K562 (cell line): ENCODE results near the gene NET1. TPM values are rescaled to one million over a fixed set of nuclear protein-coding genes. Genes with fewer than 3 reads are reported as not detected.
A peak's percentile ranks its signal among the peaks of the same experiment; 100 is the strongest.

Source experiments
- EP400 ChIP-seq: fragments of 450-650 bp; IDR thresholded peaks from 2 replicates; pipeline ENCODE4 v1.6.1; 2017; ENCODE audit warnings: antibody characterized with exemption, mild to moderate bottlenecking, moderate library complexity
- FIP1L1 ChIP-seq: fragments of 200-400 bp; formaldehyde crosslinking; IDR thresholded peaks from 2 replicates; pipeline ENCODE4 v1.6.1; 2018; ENCODE audit warnings: mild to moderate bottlenecking, low read depth, low read length; ENCODE audit not compliant: poor library complexity, severe bottlenecking
- KAT7 ChIP-seq: sonication (generic); formaldehyde crosslinking; IDR thresholded peaks from 2 replicates; pipeline ENCODE4 v1.8.0; 2022; ENCODE audit warnings: missing genetic modification reagents, mild to moderate bottlenecking, borderline replicate concordance
- RERE ChIP-seq: sonication (generic); formaldehyde crosslinking; IDR thresholded peaks from 2 replicates; pipeline ENCODE4 v1.8.0; 2023; ENCODE audit warnings: missing genetic modification reagents, mild to moderate bottlenecking, borderline replicate concordance
- YBX1 ChIP-seq: fragments of 450-650 bp; IDR thresholded peaks from 2 replicates; pipeline ENCODE4 v1.7.1; 2016; ENCODE audit warnings: mild to moderate bottlenecking
- YY1 ChIP-seq, 3 experiments: IDR thresholded peaks; 2 replicates each; pipeline ENCODE4 v1.6.1; 2011; ENCODE audit warnings: low read length in 2 of 3, mild to moderate bottlenecking in 2 of 3, moderate library complexity in 2 of 3, borderline replicate concordance in 1 of 3, control low read depth in 1 of 3, low read depth in 1 of 3; ENCODE audit not compliant: insufficient read depth in 3 of 3, insufficient replicate concordance in 2 of 3, control insufficient read depth in 1 of 3, insufficient read length in 1 of 3; ENCODE audit errors: extremely low read depth in 1 of 3
- ZBED1 ChIP-seq: IDR thresholded peaks from 2 replicates; pipeline ENCODE4 v1.6.1; 2014
- ZBTB1 ChIP-seq: sonication (generic); formaldehyde crosslinking; IDR thresholded peaks from 2 replicates; pipeline ENCODE4 v1.8.1; 2023; ENCODE audit warnings: missing genetic modification reagents, low read depth, mild to moderate bottlenecking, borderline replicate concordance
- ZNF449 ChIP-seq: fragments of 250-450 bp; sonication (Bioruptor Pico); IDR thresholded peaks from 2 replicates; pipeline ENCODE4 v1.8.0; 2022; ENCODE audit warnings: moderate library complexity, mild to moderate bottlenecking, inconsistent platforms
- polyA plus RNA-seq, 8 experiments: library from polyadenylated mRNA; depleted of rRNA in 4 of 8; stranded (reverse) in 5 of 8; unstranded in 3 of 8; fragments of >200 nt; fragmentation: Nextera tagmentation in 2 of 8; fragmentation: Illumina TruSeq in 1 of 8; extraction: Ambion mirVana in 2 of 8; extraction: Trizol in 1 of 8; gene quantifications; 2 replicates each; pipeline versions ENCODE4 v1.2.1 to v1.2.3, GENCODE V29; 2011 to 2014; ENCODE audit warnings: inconsistent platforms in 1 of 8, missing spikeins in 1 of 8
- total RNA-seq, 7 experiments: library from RNA; depleted of rRNA in 6 of 7; stranded (reverse); fragments of >200 nt in 6 of 7; fragmentation: Illumina TruSeq in 2 of 7; extraction: Trizol in 2 of 7; gene quantifications; 2 replicates each; pipeline versions ENCODE4 v1.2.1 to v1.2.3, GENCODE V29; 2011 to 2021; ENCODE audit warnings: low replicate concordance in 1 of 7
- TF ChIP-seq, protein P1 (sequence below): fragments of 450-650 bp; IDR thresholded peaks from 2 replicates; pipeline ENCODE4 v1.6.1; 2016
- TF ChIP-seq, protein P2 (sequence below): fragments of 250-450 bp; sonication (Bioruptor Pico); IDR thresholded peaks from 2 replicates; pipeline ENCODE4 v1.4.0; 2020

NET1 gene
- total and polyA plus RNA-seq, 9 of the 15 experiments (the other 6 are each of a cell fraction or from before 2014, with no cell fraction given), result 47.4 to 258 (median 106) TPM

DNA sequence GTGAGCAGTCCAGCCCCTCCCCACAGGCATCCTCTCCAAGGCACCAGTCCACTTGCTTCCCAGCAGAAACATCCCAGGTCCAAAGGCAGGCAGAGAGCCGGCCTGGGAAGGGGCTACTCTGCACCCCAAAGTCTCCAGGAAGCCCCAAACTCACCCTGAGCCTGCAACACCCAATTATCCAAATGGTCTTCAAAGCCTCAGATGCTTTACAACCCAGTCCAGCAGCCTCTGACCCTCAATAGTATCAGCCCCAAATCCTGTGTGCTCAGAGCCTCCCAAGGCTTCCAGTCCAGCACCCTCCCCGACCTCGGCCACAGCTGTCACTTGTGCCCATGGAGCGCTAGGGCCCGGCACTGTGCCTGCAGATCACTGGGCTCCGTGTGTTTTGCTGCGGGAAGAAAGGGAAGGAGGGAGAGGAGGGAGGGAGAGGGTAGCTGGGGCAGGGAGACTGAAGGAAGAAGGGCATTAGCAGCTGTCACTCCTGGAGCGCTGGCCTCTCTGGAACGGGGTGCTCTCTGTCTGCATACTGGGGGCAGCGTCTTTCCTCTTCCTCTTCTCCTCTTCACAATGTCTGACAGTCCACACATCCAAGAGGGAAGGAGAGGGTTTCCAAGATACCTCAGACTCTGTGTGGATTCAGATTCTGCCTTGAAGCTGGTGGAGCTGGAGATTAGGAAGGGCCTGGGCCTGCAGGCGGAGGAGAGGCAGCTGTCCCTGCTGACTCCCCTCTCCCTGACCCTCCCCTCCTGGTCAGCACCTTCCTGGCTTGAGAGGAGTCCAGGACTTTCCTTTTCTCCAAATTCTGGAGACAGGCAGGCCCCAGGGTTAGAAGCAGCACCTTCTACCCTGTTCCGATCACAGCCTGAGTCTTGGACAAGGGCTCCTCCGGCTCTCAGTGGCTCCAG, 73.8 kb downstream of the NET1 start (continued):
- TF ChIP-seq ZNF449, result no peak
- no peak for TF ChIP-seq ZBTB1 (CRISPR knock-in tag)
- no peak for TF ChIP-seq EP400
- no peak for TF ChIP-seq ZBED1
- TF ChIP-seq, protein P1, sequence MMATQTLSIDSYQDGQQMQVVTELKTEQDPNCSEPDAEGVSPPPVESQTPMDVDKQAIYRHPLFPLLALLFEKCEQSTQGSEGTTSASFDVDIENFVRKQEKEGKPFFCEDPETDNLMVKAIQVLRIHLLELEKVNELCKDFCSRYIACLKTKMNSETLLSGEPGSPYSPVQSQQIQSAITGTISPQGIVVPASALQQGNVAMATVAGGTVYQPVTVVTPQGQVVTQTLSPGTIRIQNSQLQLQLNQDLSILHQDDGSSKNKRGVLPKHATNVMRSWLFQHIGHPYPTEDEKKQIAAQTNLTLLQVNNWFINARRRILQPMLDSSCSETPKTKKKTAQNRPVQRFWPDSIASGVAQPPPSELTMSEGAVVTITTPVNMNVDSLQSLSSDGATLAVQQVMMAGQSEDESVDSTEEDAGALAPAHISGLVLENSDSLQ, result peak; percentile 84
- TF ChIP-seq FIP1L1, result no peak
- TF ChIP-seq YY1 (IDR thresholded peaks at IDR 0.05; ENCODE audit: borderline replicate concordance in 1 of 3, control insufficient read depth in 1 of 3, extremely low read depth in 1 of 3, insufficient read depth in 3 of 3, insufficient read length in 1 of 3, insufficient replicate concordance in 2 of 3, low read depth in 1 of 3, low read length in 2 of 3), result no peak
- TF ChIP-seq, protein P2, sequence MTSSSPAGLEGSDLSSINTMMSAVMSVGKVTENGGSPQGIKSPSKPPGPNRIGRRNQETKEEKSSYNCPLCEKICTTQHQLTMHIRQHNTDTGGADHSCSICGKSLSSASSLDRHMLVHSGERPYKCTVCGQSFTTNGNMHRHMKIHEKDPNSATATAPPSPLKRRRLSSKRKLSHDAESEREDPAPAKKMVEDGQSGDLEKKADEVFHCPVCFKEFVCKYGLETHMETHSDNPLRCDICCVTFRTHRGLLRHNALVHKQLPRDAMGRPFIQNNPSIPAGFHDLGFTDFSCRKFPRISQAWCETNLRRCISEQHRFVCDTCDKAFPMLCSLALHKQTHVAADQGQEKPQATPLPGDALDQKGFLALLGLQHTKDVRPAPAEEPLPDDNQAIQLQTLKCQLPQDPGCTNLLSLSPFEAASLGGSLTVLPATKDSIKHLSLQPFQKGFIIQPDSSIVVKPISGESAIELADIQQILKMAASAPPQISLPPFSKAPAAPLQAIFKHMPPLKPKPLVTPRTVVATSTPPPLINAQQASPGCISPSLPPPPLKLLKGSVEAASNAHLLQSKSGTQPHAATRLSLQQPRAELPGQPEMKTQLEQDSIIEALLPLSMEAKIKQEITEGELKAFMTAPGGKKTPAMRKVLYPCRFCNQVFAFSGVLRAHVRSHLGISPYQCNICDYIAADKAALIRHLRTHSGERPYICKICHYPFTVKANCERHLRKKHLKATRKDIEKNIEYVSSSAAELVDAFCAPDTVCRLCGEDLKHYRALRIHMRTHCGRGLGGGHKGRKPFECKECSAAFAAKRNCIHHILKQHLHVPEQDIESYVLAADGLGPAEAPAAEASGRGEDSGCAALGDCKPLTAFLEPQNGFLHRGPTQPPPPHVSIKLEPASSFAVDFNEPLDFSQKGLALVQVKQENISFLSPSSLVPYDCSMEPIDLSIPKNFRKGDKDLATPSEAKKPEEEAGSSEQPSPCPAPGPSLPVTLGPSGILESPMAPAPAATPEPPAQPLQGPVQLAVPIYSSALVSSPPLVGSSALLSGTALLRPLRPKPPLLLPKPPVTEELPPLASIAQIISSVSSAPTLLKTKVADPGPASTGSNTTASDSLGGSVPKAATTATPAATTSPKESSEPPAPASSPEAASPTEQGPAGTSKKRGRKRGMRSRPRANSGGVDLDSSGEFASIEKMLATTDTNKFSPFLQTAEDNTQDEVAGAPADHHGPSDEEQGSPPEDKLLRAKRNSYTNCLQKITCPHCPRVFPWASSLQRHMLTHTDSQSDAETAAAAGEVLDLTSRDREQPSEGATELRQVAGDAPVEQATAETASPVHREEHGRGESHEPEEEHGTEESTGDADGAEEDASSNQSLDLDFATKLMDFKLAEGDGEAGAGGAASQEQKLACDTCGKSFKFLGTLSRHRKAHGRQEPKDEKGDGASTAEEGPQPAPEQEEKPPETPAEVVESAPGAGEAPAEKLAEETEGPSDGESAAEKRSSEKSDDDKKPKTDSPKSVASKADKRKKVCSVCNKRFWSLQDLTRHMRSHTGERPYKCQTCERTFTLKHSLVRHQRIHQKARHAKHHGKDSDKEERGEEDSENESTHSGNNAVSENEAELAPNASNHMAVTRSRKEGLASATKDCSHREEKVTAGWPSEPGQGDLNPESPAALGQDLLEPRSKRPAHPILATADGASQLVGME, result no peak
- no peak for TF ChIP-seq YBX1
- 0 out of 2 replicates have a peak, but pooled peaks have one; percentile 53 for TF ChIP-seq RERE (CRISPR knock-in tag)
- TF ChIP-seq KAT7 (CRISPR knock-in tag), result peak; percentile 68; the same call in 1 of the 2 replicates
